KOPT-K1 (cell line): ENCODE results near the gene IFI27L2.

ENCODE experiments used
- H3K27ac ChIP-seq: fragments of 200-600 bp; sonication (generic); 2 replicates; pipeline ENCODE4 v1.5.1; 2016; ENCODE audit warnings: antibody characterized with exemption, mild to moderate bottlenecking, low read depth, low read length; ENCODE audit not compliant: poor library complexity, severe bottlenecking
- H3K36me3 ChIP-seq: fragments of 200-600 bp; sonication (generic); 2 replicates; pipeline ENCODE4 v1.5.1; 2017; ENCODE audit warnings: antibody characterized with exemption, mild to moderate bottlenecking, low read length, moderate library complexity; ENCODE audit not compliant: insufficient read depth
- H3K9me3 ChIP-seq: fragments of 200-600 bp; sonication (generic); 2 replicates; pipeline ENCODE4 v1.5.1; 2017; ENCODE audit warnings: antibody characterized with exemption, low read length, mild to moderate bottlenecking; ENCODE audit not compliant: insufficient read depth, poor library complexity, severe bottlenecking

Gene IFI27L2

GRCh38 chr14:94136575-94137331 lies 7.3 kb upstream of the IFI27L2 start:
- H3K27ac ChIP-seq, result no peak overlapping the region
- H3K9me3 ChIP-seq, result peaks cover 11% of the 10 kb centered on the region
- H3K36me3 ChIP-seq, result no peaks in the 10 kb centered on the region

GRCh38 chr14:94135476-94135875 lies 6.1 kb upstream of the IFI27L2 start:
- no peak overlapping the region for H3K27ac ChIP-seq
- H3K9me3 ChIP-seq, result peaks cover 11% of the 10 kb centered on the region
- H3K36me3 ChIP-seq, result no peaks in the 10 kb centered on the region

- Histone ChIP-seq H3K27ac (no peak overlapping the region), H3K9me3 (peaks cover 11% of the 10 kb centered on the region), H3K36me3 (no peaks in the 10 kb centered on the region)
Measured at GRCh38 chr14:94132285-94132887, 3.0 kb upstream of the IFI27L2 start.

GRCh38 chr14:94129758-94130414 lies 482 bp upstream of the IFI27L2 start:
- Histone ChIP-seq H3K9me3 (peaks cover 2% of the 10 kb centered on the region), H3K36me3 (no peaks in the 10 kb centered on the region), H3K27ac (no peak overlapping the region)

GRCh38 chr14:94128216-94128839 lies 1.1 kb downstream of the IFI27L2 start:
- Histone ChIP-seq H3K27ac (no peak overlapping the region), H3K36me3 (no peaks in the 10 kb centered on the region), H3K9me3 (no peaks in the 10 kb centered on the region)

- Histone ChIP-seq H3K27ac (no peak overlapping the region), H3K36me3 (no peaks in the 10 kb centered on the region), H3K9me3 (no peaks in the 10 kb centered on the region)
Measured at GRCh38 chr14:94127330-94127729, 2.1 kb downstream of the IFI27L2 start.

GRCh38 chr14:94126800-94127199 lies 2.6 kb downstream of the IFI27L2 start:
- no peak overlapping the region for H3K27ac ChIP-seq
- H3K36me3 ChIP-seq, result no peaks in the 10 kb centered on the region
- no peaks in the 10 kb centered on the region for H3K9me3 ChIP-seq

- no peak overlapping the region for H3K27ac ChIP-seq
Measured at GRCh38 chr14:94126419-94126677, 3.1 kb downstream of the IFI27L2 start.

GRCh38 chr14:94125659-94126418 lies 3.6 kb downstream of the IFI27L2 start:
- peaks cover 1% of the 10 kb centered on the region for H3K9me3 ChIP-seq
- H3K27ac ChIP-seq, result no peak overlapping the region
- no peaks in the 10 kb centered on the region for H3K36me3 ChIP-seq

More at GRCh38 chr14:94126419-94126677, 3.1 kb downstream of the IFI27L2 start:
- H3K36me3 ChIP-seq, result no peaks in the 10 kb centered on the region
- no peaks in the 10 kb centered on the region for H3K9me3 ChIP-seq

- no peak overlapping the region for H3K27ac ChIP-seq
- H3K36me3 ChIP-seq, result no peaks in the 10 kb centered on the region
- H3K9me3 ChIP-seq, result peaks cover 12% of the 10 kb centered on the region
Measured at GRCh38 chr14:94124582-94125377, 4.6 kb downstream of the IFI27L2 start.

- Histone ChIP-seq H3K36me3 (no peaks in the 10 kb centered on the region), H3K27ac (no peak overlapping the region), H3K9me3 (peaks cover 21% of the 10 kb centered on the region)
Measured at GRCh38 chr14:94123868-94124267, 5.5 kb downstream of the IFI27L2 start.

- Histone ChIP-seq H3K27ac (no peak overlapping the region), H3K9me3 (peaks cover 22% of the 10 kb centered on the region), H3K36me3 (no peaks in the 10 kb centered on the region)
Measured at GRCh38 chr14:94123296-94123695, 6.1 kb downstream of the IFI27L2 start.

GRCh38 chr14:94122438-94122837 lies 7.0 kb downstream of the IFI27L2 start:
- H3K9me3 ChIP-seq, result peaks cover 22% of the 10 kb centered on the region
- H3K27ac ChIP-seq, result no peak overlapping the region
- no peaks in the 10 kb centered on the region for H3K36me3 ChIP-seq

- H3K9me3 ChIP-seq, result peaks cover 22% of the 10 kb centered on the region
- no peak overlapping the region for H3K27ac ChIP-seq
- no peaks in the 10 kb centered on the region for H3K36me3 ChIP-seq
Measured at GRCh38 chr14:94121485-94121884, 7.9 kb downstream of the IFI27L2 start.
